GM21737 (cell line): Measurements from ENCODE around the gene LIMK2.

Experiments
- ATAC-seq: cut with Tn5 transposase; IDR thresholded peaks from one replicate; pipeline ENCODE4 v1.9.1; 2021; ENCODE audit warnings: mild to moderate bottlenecking, moderate library complexity; ENCODE audit not compliant: unreplicated experiment

Gene LIMK2

GRCh38 chr22:31327806-31328543 lies 115.9 kb downstream of the LIMK2 start:
- ATAC-seq = no peak

DNA sequence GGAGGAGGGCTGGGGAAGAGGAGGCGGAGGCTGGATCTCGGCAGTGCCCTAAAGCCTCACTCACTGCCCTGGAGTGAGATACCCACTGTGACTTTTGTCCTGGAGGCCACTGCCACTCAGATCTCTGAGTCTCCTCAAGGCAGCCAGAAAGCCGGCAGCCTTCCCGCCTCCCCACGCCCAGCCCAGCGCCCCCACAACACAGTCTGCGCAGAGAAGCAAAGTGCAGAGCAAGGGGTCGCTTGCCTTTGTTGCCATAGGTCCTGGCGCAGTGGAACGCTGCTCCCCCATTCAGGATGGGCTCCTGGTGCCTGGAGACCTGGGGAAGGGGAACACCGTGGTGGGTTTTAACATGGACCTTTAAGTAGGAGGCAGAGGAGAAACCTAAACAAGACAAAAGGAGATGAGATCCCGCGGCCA lies 116.5 kb downstream of the LIMK2 start:
- ATAC-seq = no peak

DNA sequence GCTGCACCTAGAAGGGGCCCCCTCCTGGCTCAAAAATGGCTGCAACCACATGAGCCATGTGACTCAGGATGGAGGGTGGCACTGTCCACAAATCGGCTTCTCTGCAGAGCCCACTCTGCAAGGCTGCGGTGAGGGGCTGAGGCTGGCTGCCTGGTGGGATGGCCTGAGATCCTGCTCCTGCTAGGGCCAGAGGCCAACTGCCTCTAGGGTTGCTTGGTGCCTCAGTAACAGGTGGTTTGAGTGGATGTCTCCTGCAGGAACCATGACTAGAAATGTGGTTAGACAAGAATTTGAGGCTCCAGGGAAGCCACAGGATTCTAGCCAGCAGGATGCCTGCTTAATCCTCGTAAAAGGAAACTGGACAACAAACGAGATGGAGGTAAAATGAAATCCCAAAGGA lies 116.9 kb downstream of the LIMK2 start:
- no peak for ATAC-seq
